CD14-positive monocyte (primary cell): ENCODE results near the gene KITLG. TPM values are rescaled to one million over a fixed set of nuclear protein-coding genes. Genes with fewer than 3 reads are reported as not detected.
A peak's percentile ranks its signal among the peaks of the same experiment; 100 is the strongest.

Source experiments
- DNase-seq, 3 donors: peaks; one replicate each; pipeline ENCODE4 v3.0.0-alpha.2; 2011 to 2022
- H2AFZ ChIP-seq: 2 replicates; pipeline ENCODE4 v1.6.0; 2012; ENCODE audit warnings: mild to moderate bottlenecking, low read depth, low read length, inconsistent platforms; ENCODE audit not compliant: insufficient read depth, poor library complexity, severe bottlenecking
- H3K27ac ChIP-seq, 2 donors: 1 replicate in 1 of 2; 2 replicates in 1 of 2; pipeline ENCODE4 v1.5.1; 2012 to 2013; ENCODE audit warnings: low read length in 2 of 2, control low read depth in 1 of 2, inconsistent platforms in 1 of 2, low read depth in 1 of 2, mild to moderate bottlenecking in 1 of 2
- H3K27me3 ChIP-seq, 2 donors: one replicate each; pipeline versions ENCODE4 v1.6.0 to v1.6.1; 2011 to 2013; ENCODE audit warnings: low read length in 2 of 2; ENCODE audit not compliant: control insufficient read depth in 2 of 2, insufficient read depth in 2 of 2
- H3K36me3 ChIP-seq, 2 donors: replicated peaks in 1 of 2; 1 replicate in 1 of 2; 2 replicates in 1 of 2; pipeline versions ENCODE4 v1.5.1 to v1.6.1; 2012 to 2013; ENCODE audit warnings: low read length in 2 of 2, control low read depth in 1 of 2, inconsistent platforms in 1 of 2, mild to moderate bottlenecking in 1 of 2; ENCODE audit not compliant: insufficient read depth in 2 of 2, control insufficient read depth in 1 of 2
- H3K4me1 ChIP-seq, 2 donors: 1 replicate in 1 of 2; 2 replicates in 1 of 2; pipeline versions ENCODE4 v1.5.1 to v1.6.1; 2012 to 2013; ENCODE audit warnings: low read length in 2 of 2, control low read depth in 1 of 2, inconsistent platforms in 1 of 2, mild to moderate bottlenecking in 1 of 2, moderate library complexity in 1 of 2; ENCODE audit not compliant: insufficient read depth in 2 of 2, control insufficient read depth in 1 of 2
- H3K4me2 ChIP-seq: replicated peaks from 2 replicates; pipeline ENCODE3; 2012; ENCODE audit warnings: low read length, moderate library complexity, mild to moderate bottlenecking; ENCODE audit not compliant: poor library complexity, severe bottlenecking; ENCODE audit errors: extremely low read depth
- H3K4me3 ChIP-seq, 3 experiments: fragments of 200-600 bp in 1 of 3; sonication (generic) in 1 of 3; replicated peaks in 1 of 3; 1 replicate in 2 of 3; 2 replicates in 1 of 3; pipeline ENCODE4 v1.5.1; 2011 to 2013; ENCODE audit warnings: low read length in 3 of 3, mild to moderate bottlenecking in 3 of 3, control low read depth in 2 of 3, low read depth in 2 of 3, inconsistent platforms in 1 of 3, moderate library complexity in 1 of 3
- H3K79me2 ChIP-seq: 2 replicates; pipeline ENCODE4 v1.6.0; 2012; ENCODE audit warnings: mild to moderate bottlenecking, control low read depth, inconsistent platforms, low read length, moderate library complexity; ENCODE audit not compliant: insufficient read depth
- H3K9ac ChIP-seq: 2 replicates; pipeline ENCODE4 v1.6.0; 2017; ENCODE audit warnings: low read length, mild to moderate bottlenecking; ENCODE audit not compliant: insufficient read depth, poor library complexity, severe bottlenecking
- H3K9me3 ChIP-seq, 2 donors: replicated peaks in 1 of 2; 1 replicate in 1 of 2; 2 replicates in 1 of 2; pipeline versions ENCODE4 v1.5.1 to v1.6.1; 2012 to 2013; ENCODE audit warnings: low read length in 2 of 2, control low read depth in 1 of 2; ENCODE audit not compliant: control insufficient read depth in 1 of 2, insufficient read depth in 1 of 2
- H4K20me1 ChIP-seq: 2 replicates; pipeline ENCODE4 v1.6.0; 2012; ENCODE audit warnings: mild to moderate bottlenecking, low read length, control low read depth, moderate library complexity; ENCODE audit not compliant: insufficient read depth
- H3K27ac Mint-ChIP-seq, 7 donors: one replicate each; pipeline ENCODE4 v1.8.0; 2020; ENCODE audit warnings: mild to moderate bottlenecking in 7 of 7, mixed read lengths in 7 of 7, moderate library complexity in 6 of 7, inconsistent platforms in 2 of 7
- H3K27me3 Mint-ChIP-seq, 3 donors: one replicate each; pipeline ENCODE4 v1.8.0; 2021 to 2022; ENCODE audit warnings: low read depth in 3 of 3, mild to moderate bottlenecking in 3 of 3, mixed read lengths in 3 of 3, moderate library complexity in 3 of 3, inconsistent platforms in 1 of 3
- H3K36me3 Mint-ChIP-seq, 2 donors: one replicate each; pipeline ENCODE4 v1.8.0; 2020; ENCODE audit warnings: mixed read lengths in 2 of 2, inconsistent platforms in 1 of 2, mild to moderate bottlenecking in 1 of 2
- H3K4me1 Mint-ChIP-seq: one replicate; pipeline ENCODE4 v1.8.0; 2020; ENCODE audit warnings: mild to moderate bottlenecking, mixed read lengths
- H3K4me3 Mint-ChIP-seq, 2 donors: one replicate each; pipeline ENCODE4 v1.8.0; 2020; ENCODE audit warnings: mild to moderate bottlenecking in 2 of 2, mixed read lengths in 2 of 2, moderate library complexity in 1 of 2
- H3K9me3 Mint-ChIP-seq, 7 donors: one replicate each; pipeline ENCODE4 v1.8.0; 2020 to 2022; ENCODE audit warnings: mixed read lengths in 7 of 7, mild to moderate bottlenecking in 6 of 7, moderate library complexity in 6 of 7, inconsistent platforms in 2 of 7
- CTCF ChIP-seq: fragments of 200-600 bp; IDR thresholded peaks from one replicate; pipeline ENCODE4 v1.8.0; 2022; ENCODE audit warnings: antibody characterized with exemption, mild to moderate bottlenecking
- WGBS: methylation state at CpG from one replicate; pipeline ENCODE4 v1.1.5; 2013; ENCODE audit warnings: missing lambda C conversion rate; ENCODE audit not compliant: insufficient coverage; 5-methylcytosine and 5-hydroxymethylcytosine counted together
- intact Hi-C, 2 donors: fragments of 100-400 bp; cut with micrococcal nuclease; formaldehyde crosslinking; loops; one replicate each; pipeline versions ENCODE4 v1.15.0 to v1.15.1; 2023
- polyA plus RNA-seq, 3 donors: library from polyadenylated mRNA; depleted of rRNA in 1 of 3; unstranded in 2 of 3; stranded (reverse) in 1 of 3; fragments of 300-500 nt in 2 of 3; fragments of >200 nt in 1 of 3; fragmentation: Illumina TruSeq in 2 of 3; gene quantifications; 1 replicate in 2 of 3; 2 replicates in 1 of 3; pipeline ENCODE4 v1.2.3, GENCODE V29; 2012 to 2021

KITLG gene
- polyA plus RNA-seq, 3 donors = 0.03 to 0.07 TPM; not detected in 1

- Mint-ChIP-seq H3K9me3 (peaks cover 0 to 11% (median 0%) of the 10 kb centered on the region in 7 donors), H3K27me3 (peaks cover 39 to 51% (median 45%) of the 10 kb centered on the region in 3 donors), H3K4me3 (peak overlapping the region in 1 of 2 donors; percentile 96), H3K4me1 (peaks cover 17% of the 10 kb centered on the region), H3K36me3 (no peaks in the 10 kb centered on the region), H3K27ac (no peak overlapping the region)
- Histone ChIP-seq H3K9ac (no peak overlapping the region), H3K27me3 (peaks cover 42 to 53% of the 10 kb centered on the region in 2 donors), H2AFZ (no peak overlapping the region), H3K27ac (no peak overlapping the region), H3K36me3 (no peaks in the 10 kb centered on the region), H3K4me1 (peaks cover 18% of the 10 kb centered on the region in 2 donors), H3K4me2 (peak overlapping the region; percentile 92), H3K4me3 (peak overlapping the region in 1 of 3 experiments; percentile 75), H3K9me3 (no peaks in the 10 kb centered on the region), H3K79me2 (no peaks in the 10 kb centered on the region), H4K20me1 (no peaks in the 10 kb centered on the region)
- 90% methylated on average over 5 of the region's 12 CpGs for WGBS
- DNase-seq = no peak
- TF ChIP-seq CTCF = peak; percentile 1
- intact Hi-C loops = no loop called here
Measured at GRCh38 chr12:88578276-88579160, 1.8 kb downstream of the KITLG start.

- H4K20me1 ChIP-seq = no peaks in the 10 kb centered on the region
- no peak for TF ChIP-seq CTCF
- H3K4me1 ChIP-seq = peaks cover 18% of the 10 kb centered on the region in 2 donors
- Mint-ChIP-seq H3K27ac (no peak overlapping the region), H3K4me1 (peaks cover 17% of the 10 kb centered on the region), H3K9me3 (peaks cover 0 to 11% (median 0%) of the 10 kb centered on the region in 7 donors), H3K36me3 (no peaks in the 10 kb centered on the region), H3K4me3 (no peak overlapping the region), H3K27me3 (peaks cover 32 to 43% (median 40%) of the 10 kb centered on the region in 3 donors)
- H3K27ac ChIP-seq = no peak overlapping the region
- H3K4me2 ChIP-seq = no peak overlapping the region
- H3K27me3 ChIP-seq = peaks cover 38 to 45% of the 10 kb centered on the region in 2 donors
- H3K9me3 ChIP-seq = no peaks in the 10 kb centered on the region
- WGBS = no CpG with 5 or more reads among the region's 1 CpG
- no peak overlapping the region for H3K4me3 ChIP-seq
- no peak overlapping the region for H2AFZ ChIP-seq
- no peaks in the 10 kb centered on the region for H3K79me2 ChIP-seq
- intact Hi-C loops = no loop called here
- no peak overlapping the region for H3K9ac ChIP-seq
- H3K36me3 ChIP-seq = no peaks in the 10 kb centered on the region
- no peak for DNase-seq
Measured at GRCh38 chr12:88577537-88577936, 2.7 kb downstream of the KITLG start.
